PC-9 (cell line): ENCODE data around the gene FCER2. TPM values are rescaled to one million over a fixed set of nuclear protein-coding genes. Genes with fewer than 3 reads are reported as not detected.
A peak's percentile ranks its signal among the peaks of the same experiment; 100 is the strongest.

Experiments used
- BruUV-seq: library from RNA; stranded (reverse); fragments of 400-500 nt; replicated peaks from 2 replicates; lab custom pipeline; 2021; lab: Mats Ljungman, UMichigan
- CTCF ChIA-PET: fragments of 300-600 bp; sonication (Branson Sonifier 250); formaldehyde crosslinking; loops from one replicate; lab custom pipeline; 2022; ENCODE audit warnings: antibody characterized with exemption; lab: Charles Lee
- POLR2A ChIA-PET: fragments of 300-600 bp; sonication (Branson Sonifier 250); formaldehyde crosslinking; loops from one replicate; lab custom pipeline; 2022; ENCODE audit warnings: antibody characterized with exemption; ENCODE audit not compliant: unreplicated experiment; lab: Charles Lee
- DNase-seq, 2 experiments: peaks; one replicate each; pipeline versions ENCODE4 v3.0.0 to v3.0.0-alpha.2; 2015 to 2022; ENCODE audit warnings: mixed read lengths in 1 of 2
- H2AFZ ChIP-seq: fragments of 200-600 bp; sonication (generic); 2 replicates; pipeline ENCODE4 v1.8.1; 2017; ENCODE audit warnings: antibody characterized with exemption
- H3F3A ChIP-seq: fragments of 200-600 bp; sonication (generic); 2 replicates; pipeline ENCODE4 v1.8.1; 2017; ENCODE audit warnings: antibody characterized with exemption, mild to moderate bottlenecking, low read depth; ENCODE audit not compliant: insufficient read depth
- H3K27ac ChIP-seq: fragments of 200-600 bp; sonication (generic); 2 replicates; pipeline ENCODE4 v1.6.1; 2016; ENCODE audit warnings: mixed run types
- H3K27me3 ChIP-seq: fragments of 200-600 bp; sonication (generic); 2 replicates; pipeline ENCODE4 v1.6.1; 2016; ENCODE audit warnings: low read depth, mixed run types; ENCODE audit not compliant: insufficient read depth
- H3K36me3 ChIP-seq: fragments of 200-600 bp; sonication (generic); 2 replicates; pipeline ENCODE4 v1.6.1; 2016; ENCODE audit warnings: low read depth, mixed run types
- H3K4me1 ChIP-seq: fragments of 200-600 bp; sonication (generic); replicated peaks from 2 replicates; pipeline ENCODE4 v1.6.1; 2016; ENCODE audit warnings: mixed run types; ENCODE audit not compliant: insufficient read depth
- H3K4me2 ChIP-seq: fragments of 200-600 bp; sonication (generic); 2 replicates; pipeline ENCODE4 v1.6.1; 2017; ENCODE audit warnings: mixed run types
- H3K4me3 ChIP-seq: fragments of 200-600 bp; sonication (generic); 2 replicates; pipeline ENCODE4 v1.6.1; 2016; ENCODE audit warnings: mixed run types
- H3K79me2 ChIP-seq: fragments of 200-600 bp; sonication (generic); 2 replicates; pipeline ENCODE4 v1.6.1; 2017; ENCODE audit warnings: low read depth, mixed run types
- H3K9me2 ChIP-seq: fragments of 200-600 bp; sonication (generic); 2 replicates; pipeline ENCODE4 v1.8.1; 2017; ENCODE audit warnings: mild to moderate bottlenecking; ENCODE audit not compliant: insufficient read depth
- H3K9me3 ChIP-seq: fragments of 200-600 bp; sonication (generic); 2 replicates; pipeline ENCODE4 v1.8.1; 2016; ENCODE audit warnings: low read depth; ENCODE audit not compliant: insufficient read depth
- H4K20me1 ChIP-seq: fragments of 200-600 bp; sonication (generic); 2 replicates; pipeline ENCODE4 v1.8.1; 2017; ENCODE audit not compliant: insufficient read depth
- EZH2 ChIP-seq: fragments of 200-600 bp; sonication (generic); IDR thresholded peaks from 2 replicates; pipeline ENCODE4 v1.8.0; 2017; ENCODE audit warnings: antibody characterized with exemption, low read depth
- intact Hi-C: fragments of 100-400 bp; cut with micrococcal nuclease; formaldehyde crosslinking; loops from one replicate; pipeline ENCODE4 v1.10.0; 2022; ENCODE audit not compliant: unreplicated experiment
- total RNA-seq: library from RNA; stranded (reverse); gene quantifications from 2 replicates; pipeline ENCODE4 v1.2.3, GENCODE V29; 2021
- TF ChIP-seq, protein P1 (sequence below): fragments of 200-600 bp; sonication (generic); conservative IDR thresholded peaks from 2 replicates; pipeline ENCODE4 v1.6.1; 2017; ENCODE audit warnings: mixed run types, antibody characterized with exemption, mild to moderate bottlenecking, moderate library complexity

FCER2 gene
- total RNA-seq, 1 experiment from 2014 or later = not detected

DNA sequence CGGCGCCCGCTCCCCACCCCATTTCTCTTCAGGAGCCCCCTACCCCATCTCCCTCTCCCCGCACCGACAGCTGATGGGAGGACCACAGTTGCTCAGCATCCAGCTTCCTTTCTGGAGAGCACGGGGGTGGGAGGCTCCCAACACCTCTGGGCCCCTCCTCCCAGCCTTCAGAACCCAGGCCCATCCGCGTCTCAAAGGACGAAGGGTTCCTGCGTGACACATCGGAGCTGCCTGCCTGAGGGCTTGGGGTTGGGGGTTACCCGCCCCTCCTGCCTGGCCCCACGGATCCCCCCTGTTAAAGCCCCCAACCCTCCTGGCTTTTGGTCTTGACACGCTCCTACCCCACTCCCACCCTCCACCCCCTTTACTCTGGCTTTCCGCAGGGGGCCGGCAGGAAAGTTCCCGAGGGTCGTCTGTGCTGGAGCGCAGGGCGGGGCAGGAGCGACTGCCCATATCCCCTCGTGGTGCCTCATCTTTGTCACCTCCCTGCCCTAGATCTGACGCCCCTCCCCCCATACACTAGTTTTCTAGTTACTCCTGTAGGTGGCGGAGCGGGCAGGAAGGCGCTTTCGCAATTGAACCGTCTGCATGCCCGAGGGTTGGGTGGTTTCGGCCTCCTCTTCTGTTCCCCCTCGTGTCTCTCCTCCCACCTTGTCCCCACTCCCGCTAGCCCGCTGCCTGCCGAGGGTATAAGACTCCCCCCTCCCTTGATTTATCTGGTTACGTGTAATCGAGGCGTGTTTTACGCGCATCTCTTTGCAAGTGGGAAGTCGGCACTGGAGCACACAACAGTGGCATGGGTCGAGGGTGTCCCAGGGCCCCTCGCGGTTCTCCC, 20.4 kb downstream of the FCER2 start:
- 0 out of 2 replicates have a peak, but pooled peaks cover 6% of the 10 kb centered on the region for H3K36me3 ChIP-seq
- peaks cover 19% of the 10 kb centered on the region for H3K79me2 ChIP-seq
- peaks cover 23% of the 10 kb centered on the region for H3K4me1 ChIP-seq
- H3K4me2 ChIP-seq = peak overlapping the region; percentile 88
- BruUV-seq = no TSS peak
- CTCF ChIA-PET = interaction anchor here (0.6 to 1.6 kb wide), 11 partner anchors 25 to 187 kb away, joined by 3 to 19 read pairs (median 4); no protein-coding TSS in a partner anchor
- intact Hi-C loops = loop anchor here (1.0 to 2.0 kb wide), 2 partner anchors 118 to 171 kb away; no protein-coding TSS in a partner anchor
- H2AFZ ChIP-seq = peak overlapping the region; percentile 96
- no peaks in the 10 kb centered on the region for H3K9me3 ChIP-seq
- no peak for TF ChIP-seq EZH2
- TF ChIP-seq, protein P1, sequence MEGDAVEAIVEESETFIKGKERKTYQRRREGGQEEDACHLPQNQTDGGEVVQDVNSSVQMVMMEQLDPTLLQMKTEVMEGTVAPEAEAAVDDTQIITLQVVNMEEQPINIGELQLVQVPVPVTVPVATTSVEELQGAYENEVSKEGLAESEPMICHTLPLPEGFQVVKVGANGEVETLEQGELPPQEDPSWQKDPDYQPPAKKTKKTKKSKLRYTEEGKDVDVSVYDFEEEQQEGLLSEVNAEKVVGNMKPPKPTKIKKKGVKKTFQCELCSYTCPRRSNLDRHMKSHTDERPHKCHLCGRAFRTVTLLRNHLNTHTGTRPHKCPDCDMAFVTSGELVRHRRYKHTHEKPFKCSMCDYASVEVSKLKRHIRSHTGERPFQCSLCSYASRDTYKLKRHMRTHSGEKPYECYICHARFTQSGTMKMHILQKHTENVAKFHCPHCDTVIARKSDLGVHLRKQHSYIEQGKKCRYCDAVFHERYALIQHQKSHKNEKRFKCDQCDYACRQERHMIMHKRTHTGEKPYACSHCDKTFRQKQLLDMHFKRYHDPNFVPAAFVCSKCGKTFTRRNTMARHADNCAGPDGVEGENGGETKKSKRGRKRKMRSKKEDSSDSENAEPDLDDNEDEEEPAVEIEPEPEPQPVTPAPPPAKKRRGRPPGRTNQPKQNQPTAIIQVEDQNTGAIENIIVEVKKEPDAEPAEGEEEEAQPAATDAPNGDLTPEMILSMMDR = peak; percentile 69
- H3K27me3 ChIP-seq = peaks cover 16% of the 10 kb centered on the region
- peaks cover 27% of the 10 kb centered on the region; the same call in 1 of the 2 replicates for H3F3A ChIP-seq
- peak overlapping the region; percentile 32; the same call in 1 of the 2 replicates for H3K27ac ChIP-seq
- H4K20me1 ChIP-seq = peaks cover 25% of the 10 kb centered on the region
- no peaks in the 10 kb centered on the region for H3K9me2 ChIP-seq
- H3K4me3 ChIP-seq = peak overlapping the region; percentile 91
- POLR2A ChIA-PET = no interaction called here
- peak; percentile 60 to 68 for DNase-seq

DNA sequence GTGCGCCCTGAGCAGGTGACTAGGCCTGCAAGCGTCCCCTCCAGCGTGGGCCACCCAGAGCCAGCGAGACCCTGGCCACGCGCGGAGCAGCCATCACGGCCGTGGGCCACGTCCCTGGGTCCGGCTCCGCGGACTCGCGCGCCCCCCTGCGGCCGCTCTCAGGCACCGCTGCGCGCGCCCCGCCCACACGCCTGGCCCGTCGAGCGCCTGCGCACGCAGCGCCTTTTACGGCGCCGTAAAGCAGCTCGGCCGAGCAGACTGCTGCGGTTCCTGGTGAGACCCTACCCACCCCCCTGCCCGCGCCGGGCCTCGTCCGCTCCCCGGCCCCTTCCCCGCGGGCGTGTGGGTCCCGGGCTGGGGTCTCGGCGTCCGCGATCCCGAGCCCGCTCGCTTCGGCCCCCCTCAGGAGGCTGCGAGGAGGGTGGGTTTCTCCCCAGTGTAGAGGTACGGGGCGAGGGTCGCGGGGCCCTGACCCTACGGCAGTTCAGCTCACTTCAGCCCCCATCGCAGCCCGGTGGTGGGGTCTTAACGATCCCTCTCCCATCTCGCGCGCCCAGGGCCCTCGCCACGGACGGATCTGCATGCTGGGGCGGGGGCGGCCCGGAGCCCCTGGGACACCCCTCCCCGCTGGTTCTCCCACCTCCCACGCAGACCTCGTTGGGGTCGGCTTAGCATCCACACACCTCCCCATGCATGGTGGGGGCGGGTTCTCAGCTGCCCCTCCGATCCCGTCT, 21.2 kb downstream of the FCER2 start, which contains the start of gene TRAPPC5:
Gene TRAPPC5 (plus strand): TSS at position 228 of the 734 bp plus-strand sequence. CDS start 1,421 bp downstream, outside the sequence.
- H3K9me2 ChIP-seq = no peaks in the 10 kb centered on the region
- H3K4me3 ChIP-seq = peak within 1 kb of the TSS; percentile 91
- peaks cover 21% of the 10 kb centered on the region for H3K4me1 ChIP-seq
- TF ChIP-seq, protein P1 = peak; percentile 89
- no peak for TF ChIP-seq EZH2
- peak within 1 kb of the TSS; percentile 88 for H3K4me2 ChIP-seq
- peaks cover 20% of the 10 kb centered on the region for H4K20me1 ChIP-seq
- peak; percentile 65 to 82 for DNase-seq
- H3F3A ChIP-seq = peaks cover 27% of the 10 kb centered on the region; the same call in 1 of the 2 replicates
- POLR2A ChIA-PET = interaction anchor here (0.7 kb wide), 1 partner anchor 304 kb away, joined by 3 read pairs; no protein-coding TSS in a partner anchor
- peaks cover 24% of the 10 kb centered on the region for H3K27me3 ChIP-seq
- peak within 1 kb of the TSS; percentile 32; the same call in 1 of the 2 replicates for H3K27ac ChIP-seq
- no peaks in the 10 kb centered on the region for H3K9me3 ChIP-seq
- H2AFZ ChIP-seq = peak within 1 kb of the TSS; percentile 96
- H3K79me2 ChIP-seq = peaks cover 19% of the 10 kb centered on the region
- CTCF ChIA-PET = interaction anchor here (0.6 to 1.6 kb wide), 11 partner anchors 24 to 188 kb away, joined by 3 to 19 read pairs (median 4); no protein-coding TSS in a partner anchor
- no TSS peak for BruUV-seq
- H3K36me3 ChIP-seq = 0 out of 2 replicates have a peak, but pooled peaks cover 6% of the 10 kb centered on the region
- intact Hi-C loops = loop anchor here (1.0 to 2.0 kb wide), 2 partner anchors 119 to 172 kb away; no protein-coding TSS in a partner anchor
